ENCODE measurements around the gene KCNIP4. TPM values are rescaled to one million over a fixed set of nuclear protein-coding genes. Genes with fewer than 3 reads are reported as not detected.

Gene KCNIP4
- total and polyA plus RNA-seq, 2 experiments from 2014 or later = 0.14 to 0.63 TPM

DNA sequence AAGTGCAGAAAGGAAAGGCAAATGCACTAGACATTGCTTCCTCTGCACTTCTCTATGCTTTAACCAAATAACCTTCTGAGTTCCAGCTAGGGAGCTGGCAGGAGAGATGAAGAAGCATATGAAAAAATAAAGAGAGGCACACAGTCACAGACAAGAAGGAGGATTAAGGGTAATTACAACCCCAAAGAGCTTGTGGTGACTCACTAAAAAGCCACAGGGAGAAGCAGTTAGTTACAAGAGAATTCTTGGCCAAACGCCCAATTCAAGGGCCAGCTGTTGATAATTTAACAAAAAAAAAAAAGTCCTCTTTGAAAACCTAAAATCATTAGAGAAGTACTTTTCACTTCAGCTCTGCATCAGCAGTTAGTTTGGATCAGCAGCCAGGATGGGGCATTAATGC, 478.0 kb downstream of the KCNIP4 start:
- Histone ChIP-seq H3K9me2 (ENCODE audit: insufficient read depth) (no peaks in the 10 kb centered on the region), H4K20me1 (replicated peaks; ENCODE audit: insufficient read depth) (no peaks in the 10 kb centered on the region), H3K4me2 (no peak overlapping the region), H3K4me3 (no peak overlapping the region), H3K79me2 (replicated peaks; ENCODE audit: insufficient read depth) (no peaks in the 10 kb centered on the region), H3K27me3 (ENCODE audit: insufficient read depth) (no peaks in the 10 kb centered on the region), H3F3A (replicated peaks; ENCODE audit: low read depth) (no peaks in the 10 kb centered on the region), H3K36me3 (ENCODE audit: insufficient read depth) (no peaks in the 10 kb centered on the region), H2AFZ (no peak overlapping the region), H3K27ac (ENCODE audit: low read depth) (no peak overlapping the region), H3K4me1 (ENCODE audit: insufficient read depth) (no peaks in the 10 kb centered on the region)
- no peaks in the 10 kb centered on the region for H3K4me1 Mint-ChIP-seq
- H3K27ac Mint-ChIP-seq = no peak overlapping the region
- H3K36me3 Mint-ChIP-seq (ENCODE audit: low read depth) = no peaks in the 10 kb centered on the region
- TF ChIP-seq STAT1 (IDR thresholded peaks at IDR 0.05; ENCODE audit: unreplicated experiment) (no peak), NANOG (IDR thresholded peaks at IDR 0.05; ENCODE audit: borderline replicate concordance) (no peak), CREB1 (CRISPR knock-in tag; IDR thresholded peaks at IDR 0.05; ENCODE audit: low read depth) (no peak), JUNB (IDR thresholded peaks at IDR 0.05; ENCODE audit: unreplicated experiment) (no peak), REST (IDR thresholded peaks at IDR 0.05; ENCODE audit: unreplicated experiment) (no peak), EZH2phosphoT487 (IDR thresholded peaks at IDR 0.05; ENCODE audit: unreplicated experiment) (no peak), EZH2 (IDR thresholded peaks at IDR 0.05; ENCODE audit: low read depth, unreplicated experiment) (no peak)
- TF ChIP-seq, protein P1, sequence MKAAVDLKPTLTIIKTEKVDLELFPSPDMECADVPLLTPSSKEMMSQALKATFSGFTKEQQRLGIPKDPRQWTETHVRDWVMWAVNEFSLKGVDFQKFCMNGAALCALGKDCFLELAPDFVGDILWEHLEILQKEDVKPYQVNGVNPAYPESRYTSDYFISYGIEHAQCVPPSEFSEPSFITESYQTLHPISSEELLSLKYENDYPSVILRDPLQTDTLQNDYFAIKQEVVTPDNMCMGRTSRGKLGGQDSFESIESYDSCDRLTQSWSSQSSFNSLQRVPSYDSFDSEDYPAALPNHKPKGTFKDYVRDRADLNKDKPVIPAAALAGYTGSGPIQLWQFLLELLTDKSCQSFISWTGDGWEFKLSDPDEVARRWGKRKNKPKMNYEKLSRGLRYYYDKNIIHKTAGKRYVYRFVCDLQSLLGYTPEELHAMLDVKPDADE (IDR thresholded peaks at IDR 0.05) = no peak
- no peak for DNase-seq (ENCODE audit: low spot score)
- no peaks in the 10 kb centered on the region for H3K9me3 Mint-ChIP-seq
- no peak overlapping the region for H3K4me3 Mint-ChIP-seq
- H3K27me3 Mint-ChIP-seq (ENCODE audit: insufficient read depth, low read depth, poor library complexity) = peaks cover 6% of the 10 kb centered on the region
- no peak for ATAC-seq

- no peaks in the 10 kb centered on the region for H3K27me3 ChIP-seq (ENCODE audit: insufficient read depth)
- H3K4me3 ChIP-seq = no peak overlapping the region
- H3K27me3 Mint-ChIP-seq (ENCODE audit: insufficient read depth, low read depth, poor library complexity) = peaks cover 6% of the 10 kb centered on the region
- no peaks in the 10 kb centered on the region for H4K20me1 ChIP-seq (replicated peaks; ENCODE audit: insufficient read depth)
- H3K79me2 ChIP-seq (replicated peaks; ENCODE audit: insufficient read depth) = no peaks in the 10 kb centered on the region
- H3K9me2 ChIP-seq (ENCODE audit: insufficient read depth) = no peaks in the 10 kb centered on the region
- ATAC-seq = no peak
- H3K4me1 ChIP-seq (ENCODE audit: insufficient read depth) = no peaks in the 10 kb centered on the region
- H3K27ac ChIP-seq (ENCODE audit: low read depth) = no peak overlapping the region
- H3K4me3 Mint-ChIP-seq = no peak overlapping the region
- peak; percentile 51 for DNase-seq (ENCODE audit: low spot score)
- H2AFZ ChIP-seq = no peak overlapping the region
- no peak overlapping the region for H3K27ac Mint-ChIP-seq
- no peaks in the 10 kb centered on the region for H3K4me1 Mint-ChIP-seq
- no peaks in the 10 kb centered on the region for H3K9me3 Mint-ChIP-seq
- no peaks in the 10 kb centered on the region for H3K36me3 Mint-ChIP-seq (ENCODE audit: low read depth)
- no peak overlapping the region for H3K4me2 ChIP-seq
- no peaks in the 10 kb centered on the region for H3F3A ChIP-seq (replicated peaks; ENCODE audit: low read depth)
- no peaks in the 10 kb centered on the region for H3K36me3 ChIP-seq (ENCODE audit: insufficient read depth)
- TF ChIP-seq ZNF462 (CRISPR knock-in tag; IDR thresholded peaks at IDR 0.05) = no peak
Observed at GRCh38 chr4:21469438-21470300, 478.9 kb downstream of the KCNIP4 start.
